ENCODE data around the gene DCAF11. TPM values are rescaled to one million over a fixed set of nuclear protein-coding genes. Genes with fewer than 3 reads are reported as not detected.

The DCAF11 gene
- total and polyA plus RNA-seq, 2 experiments from 2014 or later: 29.1 to 59.8 TPM

GRCh38 chr14:24067133-24068082 is 47.2 kb upstream of the DCAF11 start:
- Histone ChIP-seq H3K27me3 (replicated peaks; ENCODE audit: insufficient read depth) (peaks cover 17% of the 10 kb centered on the region), H3K79me2 (ENCODE audit: insufficient read depth) (no peaks in the 10 kb centered on the region), H3K36me3 (ENCODE audit: low read depth) (no peaks in the 10 kb centered on the region), H3K9me2 (ENCODE audit: insufficient read depth) (no peaks in the 10 kb centered on the region), H2AFZ (no peak overlapping the region), H3K27ac (no peak overlapping the region), H3K4me2 (ENCODE audit: unreplicated experiment) (no peak overlapping the region), H3K9me3 (ENCODE audit: low read depth) (no peaks in the 10 kb centered on the region), H3F3A (ENCODE audit: insufficient read depth) (no peaks in the 10 kb centered on the region), H3K4me1 (ENCODE audit: insufficient read depth) (no peaks in the 10 kb centered on the region), H3K9ac (no peak overlapping the region), H4K20me1 (ENCODE audit: insufficient read depth) (no peaks in the 10 kb centered on the region), H3K4me3 (no peak overlapping the region)
- no peak for DNase-seq
- no peak for TF ChIP-seq EZH2 (IDR thresholded peaks at IDR 0.05; ENCODE audit: insufficient read depth, poor library complexity, severe bottlenecking)
- TF ChIP-seq EZH2phosphoT487 (IDR thresholded peaks at IDR 0.05; ENCODE audit: insufficient read depth, low read depth): no peak
- 58 to 61% methylated on average over 12 of the region's 12 CpGs for WGBS, 2 experiments (ENCODE audit: low coverage in 1 of 2, low lambda C conversion rate in 2 of 2, missing lambda C conversion rate in 2 of 2)
- in situ Hi-C loops (cut with MboI): no loop called here

DNA sequence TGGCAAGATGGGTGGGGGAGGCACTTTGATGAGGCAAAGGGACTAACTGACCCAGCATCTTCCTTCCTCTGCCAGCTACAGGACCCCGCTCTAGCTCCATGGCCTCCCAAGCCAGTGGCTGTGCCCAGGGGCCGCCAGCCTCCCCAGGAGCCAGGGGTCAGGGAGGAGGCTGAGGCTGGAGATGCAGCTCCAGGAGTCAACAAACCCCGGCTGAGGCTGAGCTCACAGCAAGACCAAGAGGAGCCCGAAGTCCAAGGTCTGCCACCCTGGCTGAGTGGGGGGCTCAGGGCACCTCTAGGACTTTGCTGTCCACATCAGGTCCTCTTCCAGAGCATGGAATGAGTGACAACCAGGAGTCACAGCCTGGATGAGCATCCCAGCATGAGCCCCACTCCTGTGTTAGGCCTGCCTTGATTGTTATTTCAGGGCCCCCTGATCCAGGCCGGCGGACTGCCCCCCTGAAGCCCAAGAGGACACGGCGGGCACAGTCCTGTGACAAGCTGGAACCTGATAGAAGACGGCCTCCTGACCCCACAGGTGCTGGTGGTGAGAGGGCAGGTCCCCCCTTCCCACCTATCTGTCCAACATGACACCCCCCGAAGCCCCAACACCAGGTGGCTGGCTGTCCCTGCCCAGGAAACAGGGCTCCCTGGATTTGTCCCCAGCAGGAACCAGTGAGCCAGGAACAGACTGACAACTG is 45.7 kb upstream of the DCAF11 start:
- Histone ChIP-seq H3K9me2 (ENCODE audit: insufficient read depth) (no peaks in the 10 kb centered on the region), H3K9ac (no peak overlapping the region), H2AFZ (no peak overlapping the region), H4K20me1 (ENCODE audit: insufficient read depth) (no peaks in the 10 kb centered on the region), H3K79me2 (ENCODE audit: insufficient read depth) (no peaks in the 10 kb centered on the region), H3K4me2 (ENCODE audit: unreplicated experiment) (no peak overlapping the region), H3K27me3 (replicated peaks; ENCODE audit: insufficient read depth) (peaks cover 17% of the 10 kb centered on the region), H3K9me3 (ENCODE audit: low read depth) (no peaks in the 10 kb centered on the region), H3K4me1 (ENCODE audit: insufficient read depth) (no peaks in the 10 kb centered on the region), H3F3A (ENCODE audit: insufficient read depth) (no peaks in the 10 kb centered on the region), H3K4me3 (no peak overlapping the region), H3K27ac (no peak overlapping the region), H3K36me3 (ENCODE audit: low read depth) (no peaks in the 10 kb centered on the region)
- TF ChIP-seq EZH2 (IDR thresholded peaks at IDR 0.05; ENCODE audit: insufficient read depth, poor library complexity, severe bottlenecking) (no peak), EZH2phosphoT487 (IDR thresholded peaks at IDR 0.05; ENCODE audit: insufficient read depth, low read depth) (no peak)
- DNase-seq: no peak
- in situ Hi-C loops (cut with MboI): no loop called here
- WGBS, 2 experiments (ENCODE audit: low coverage in 1 of 2, low lambda C conversion rate in 2 of 2, missing lambda C conversion rate in 2 of 2): 51 to 54% methylated on average over 9 to 10 of the region's 10 CpGs

DNA sequence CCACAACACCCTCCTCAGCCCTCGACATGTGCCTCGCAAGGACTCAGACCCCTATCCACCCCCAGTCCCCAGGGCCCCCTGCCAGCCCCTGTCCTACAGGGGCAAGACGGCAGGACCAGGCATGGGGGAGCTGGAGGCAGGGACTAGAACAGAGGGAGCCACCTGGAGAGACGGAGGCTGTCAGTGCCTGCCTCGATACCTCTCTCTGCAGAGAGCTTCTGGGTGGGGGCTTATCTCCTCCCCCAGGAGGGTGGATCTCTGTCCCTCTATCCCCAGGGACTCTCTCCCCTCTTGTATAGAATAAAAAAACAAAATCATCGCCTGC is 45.2 kb upstream of the DCAF11 start:
- no peak overlapping the region for H3K27ac ChIP-seq
- DNase-seq: no peak
- no peak overlapping the region for H3K4me2 ChIP-seq (ENCODE audit: unreplicated experiment)
- H3K79me2 ChIP-seq (ENCODE audit: insufficient read depth): no peaks in the 10 kb centered on the region
- no peaks in the 10 kb centered on the region for H4K20me1 ChIP-seq (ENCODE audit: insufficient read depth)
- H3K27me3 ChIP-seq (replicated peaks; ENCODE audit: insufficient read depth): peaks cover 17% of the 10 kb centered on the region
- no peaks in the 10 kb centered on the region for H3K4me1 ChIP-seq (ENCODE audit: insufficient read depth)
- in situ Hi-C loops (cut with MboI): no loop called here
- WGBS, 2 experiments (ENCODE audit: low coverage in 1 of 2, low lambda C conversion rate in 2 of 2, missing lambda C conversion rate in 2 of 2): 63 to 85% methylated on average over 6 of the region's 6 CpGs
- no peak overlapping the region for H2AFZ ChIP-seq
- no peaks in the 10 kb centered on the region for H3F3A ChIP-seq (ENCODE audit: insufficient read depth)
- H3K36me3 ChIP-seq (ENCODE audit: low read depth): no peaks in the 10 kb centered on the region
- no peak overlapping the region for H3K9ac ChIP-seq
- H3K9me2 ChIP-seq (ENCODE audit: insufficient read depth): no peaks in the 10 kb centered on the region
- TF ChIP-seq EZH2 (IDR thresholded peaks at IDR 0.05; ENCODE audit: insufficient read depth, poor library complexity, severe bottlenecking) (no peak), EZH2phosphoT487 (IDR thresholded peaks at IDR 0.05; ENCODE audit: insufficient read depth, low read depth) (no peak)
- H3K4me3 ChIP-seq: no peak overlapping the region
- H3K9me3 ChIP-seq (ENCODE audit: low read depth): no peaks in the 10 kb centered on the region

GRCh38 chr14:24070285-24071143 is 44.1 kb upstream of the DCAF11 start:
- Histone ChIP-seq H3K79me2 (ENCODE audit: insufficient read depth) (no peaks in the 10 kb centered on the region), H3K4me3 (no peak overlapping the region), H3F3A (ENCODE audit: insufficient read depth) (no peaks in the 10 kb centered on the region), H3K36me3 (ENCODE audit: low read depth) (no peaks in the 10 kb centered on the region), H3K27ac (no peak overlapping the region), H3K9me3 (ENCODE audit: low read depth) (no peaks in the 10 kb centered on the region), H3K4me2 (ENCODE audit: unreplicated experiment) (no peak overlapping the region), H3K27me3 (replicated peaks; ENCODE audit: insufficient read depth) (peaks cover 17% of the 10 kb centered on the region), H3K9me2 (ENCODE audit: insufficient read depth) (no peaks in the 10 kb centered on the region), H4K20me1 (ENCODE audit: insufficient read depth) (no peaks in the 10 kb centered on the region), H2AFZ (no peak overlapping the region), H3K9ac (no peak overlapping the region), H3K4me1 (ENCODE audit: insufficient read depth) (no peaks in the 10 kb centered on the region)
- in situ Hi-C loops (cut with MboI): no loop called here
- TF ChIP-seq EZH2 (IDR thresholded peaks at IDR 0.05; ENCODE audit: insufficient read depth, poor library complexity, severe bottlenecking): no peak
- TF ChIP-seq EZH2phosphoT487 (IDR thresholded peaks at IDR 0.05; ENCODE audit: insufficient read depth, low read depth): no peak
- no peak for DNase-seq
- 76 to 77% methylated on average over 10 of the region's 10 CpGs for WGBS, 2 experiments (ENCODE audit: low coverage in 1 of 2, low lambda C conversion rate in 2 of 2, missing lambda C conversion rate in 2 of 2)

All from GM23248 (cell line).